Measurements from ENCODE around the gene CPM.

DNA sequence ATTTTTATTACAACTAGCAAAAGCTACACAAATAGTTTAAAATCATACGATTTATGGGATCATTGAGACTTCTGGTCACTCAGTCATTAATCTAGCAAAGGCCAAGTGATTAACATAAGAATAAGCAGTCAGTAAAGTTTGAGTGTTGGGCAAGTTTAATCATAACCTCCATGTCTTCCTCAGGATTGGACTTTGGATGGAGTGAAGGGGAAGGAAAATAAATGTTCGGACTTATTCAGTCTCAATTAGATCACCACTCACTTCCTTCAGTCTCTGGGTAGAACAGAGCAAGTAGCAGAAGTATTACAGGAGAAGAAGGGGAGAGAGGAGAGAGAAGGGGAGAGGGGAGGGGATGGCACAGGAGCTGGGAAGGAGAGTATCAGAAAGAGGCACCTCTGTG is 31.4 kb downstream of the CPM start:
- no peak for TF ChIP-seq CTCF (IDR thresholded peaks at IDR 0.05; ENCODE audit: insufficient read depth, low read length)
- no peak for TF ChIP-seq POLR2AphosphoS5 (IDR thresholded peaks at IDR 0.05; ENCODE audit: low read depth)
- no peak for TF ChIP-seq GABPA (IDR thresholded peaks at IDR 0.05; ENCODE audit: low read depth)
- TF ChIP-seq, protein P1, sequence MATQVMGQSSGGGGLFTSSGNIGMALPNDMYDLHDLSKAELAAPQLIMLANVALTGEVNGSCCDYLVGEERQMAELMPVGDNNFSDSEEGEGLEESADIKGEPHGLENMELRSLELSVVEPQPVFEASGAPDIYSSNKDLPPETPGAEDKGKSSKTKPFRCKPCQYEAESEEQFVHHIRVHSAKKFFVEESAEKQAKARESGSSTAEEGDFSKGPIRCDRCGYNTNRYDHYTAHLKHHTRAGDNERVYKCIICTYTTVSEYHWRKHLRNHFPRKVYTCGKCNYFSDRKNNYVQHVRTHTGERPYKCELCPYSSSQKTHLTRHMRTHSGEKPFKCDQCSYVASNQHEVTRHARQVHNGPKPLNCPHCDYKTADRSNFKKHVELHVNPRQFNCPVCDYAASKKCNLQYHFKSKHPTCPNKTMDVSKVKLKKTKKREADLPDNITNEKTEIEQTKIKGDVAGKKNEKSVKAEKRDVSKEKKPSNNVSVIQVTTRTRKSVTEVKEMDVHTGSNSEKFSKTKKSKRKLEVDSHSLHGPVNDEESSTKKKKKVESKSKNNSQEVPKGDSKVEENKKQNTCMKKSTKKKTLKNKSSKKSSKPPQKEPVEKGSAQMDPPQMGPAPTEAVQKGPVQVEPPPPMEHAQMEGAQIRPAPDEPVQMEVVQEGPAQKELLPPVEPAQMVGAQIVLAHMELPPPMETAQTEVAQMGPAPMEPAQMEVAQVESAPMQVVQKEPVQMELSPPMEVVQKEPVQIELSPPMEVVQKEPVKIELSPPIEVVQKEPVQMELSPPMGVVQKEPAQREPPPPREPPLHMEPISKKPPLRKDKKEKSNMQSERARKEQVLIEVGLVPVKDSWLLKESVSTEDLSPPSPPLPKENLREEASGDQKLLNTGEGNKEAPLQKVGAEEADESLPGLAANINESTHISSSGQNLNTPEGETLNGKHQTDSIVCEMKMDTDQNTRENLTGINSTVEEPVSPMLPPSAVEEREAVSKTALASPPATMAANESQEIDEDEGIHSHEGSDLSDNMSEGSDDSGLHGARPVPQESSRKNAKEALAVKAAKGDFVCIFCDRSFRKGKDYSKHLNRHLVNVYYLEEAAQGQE (IDR thresholded peaks at IDR 0.05; ENCODE audit: insufficient replicate concordance, low read depth) = no peak
- TF ChIP-seq SPI1 (IDR thresholded peaks at IDR 0.05; ENCODE audit: borderline replicate concordance, low read depth) = no peak

All from HL-60 (cell line).